SK-N-DZ (cell line): ENCODE measurements around the gene TBC1D22A.

Source experiments
- DNase-seq: peaks from one replicate; pipeline ENCODE4 v3.0.0-alpha.2; 2015; ENCODE audit warnings: low spot score

The TBC1D22A gene

GRCh38 chr22:46953968-46954765, 191.7 kb downstream of the TBC1D22A start:
- DNase-seq = peak; percentile 46

- DNase-seq = no peak
Measured at GRCh38 chr22:46954781-46955180, 192.3 kb downstream of the TBC1D22A start.

- no peak for DNase-seq
Measured at GRCh38 chr22:46956498-46957215, 194.2 kb downstream of the TBC1D22A start.

GRCh38 chr22:46957521-46957920, 195.1 kb downstream of the TBC1D22A start:
- no peak for DNase-seq

GRCh38 chr22:46958191-46958590, 195.7 kb downstream of the TBC1D22A start:
- no peak for DNase-seq

GRCh38 chr22:46958658-46959057, 196.2 kb downstream of the TBC1D22A start:
- no peak for DNase-seq

GRCh38 chr22:46959369-46959768, 196.9 kb downstream of the TBC1D22A start:
- DNase-seq = no peak

- no peak for DNase-seq
Measured at GRCh38 chr22:46961591-46962295, 199.3 kb downstream of the TBC1D22A start.

- DNase-seq = no peak
Measured at GRCh38 chr22:46962406-46962805, 200.0 kb downstream of the TBC1D22A start.

GRCh38 chr22:46963672-46964545, 201.5 kb downstream of the TBC1D22A start:
- DNase-seq = peak; percentile 52

- DNase-seq = no peak
Measured at GRCh38 chr22:46964773-46965550, 202.5 kb downstream of the TBC1D22A start.

GRCh38 chr22:46965555-46966494, 203.4 kb downstream of the TBC1D22A start:
- no peak for DNase-seq

- DNase-seq = no peak
Measured at GRCh38 chr22:46966495-46966845, 204.0 kb downstream of the TBC1D22A start.

- DNase-seq = no peak
Measured at GRCh38 chr22:46966846-46967245, 204.4 kb downstream of the TBC1D22A start.

GRCh38 chr22:46967445-46968358, 205.3 kb downstream of the TBC1D22A start:
- no peak for DNase-seq

- DNase-seq = no peak
Measured at GRCh38 chr22:46968359-46968740, 205.9 kb downstream of the TBC1D22A start.

GRCh38 chr22:46968848-46969247, 206.4 kb downstream of the TBC1D22A start:
- DNase-seq = no peak

GRCh38 chr22:46969491-46969890, 207.0 kb downstream of the TBC1D22A start:
- DNase-seq = no peak
